GM23338 (cell line): ENCODE measurements around the gene CACNA1C. TPM values are rescaled to one million over a fixed set of nuclear protein-coding genes. Genes with fewer than 3 reads are reported as not detected.

ENCODE experiments used
- ATAC-seq: fragments of 200-7000 bp; cut with Tn5 transposase; 3 replicates; pipeline ENCODE4 v1.9.1; 2020
- DNase-seq: peaks from one replicate; pipeline ENCODE4 v3.0.0-alpha.2; 2015; ENCODE audit warnings: low spot score
- H2AFZ ChIP-seq: fragments of 200-600 bp; sonication (generic); 2 replicates; pipeline ENCODE4 v1.8.0; 2016; ENCODE audit warnings: antibody characterized with exemption, mild to moderate bottlenecking, moderate library complexity
- H3F3A ChIP-seq: fragments of 200-600 bp; sonication (generic); replicated peaks from 2 replicates; pipeline ENCODE4 v1.8.0; 2017; ENCODE audit warnings: antibody characterized with exemption, mixed run types, low read depth
- H3K27ac ChIP-seq: fragments of 200-600 bp; sonication (generic); 2 replicates; pipeline ENCODE4 v1.6.1; 2016; ENCODE audit warnings: low read depth
- H3K27me3 ChIP-seq: fragments of 200-600 bp; sonication (generic); 2 replicates; pipeline ENCODE4 v1.8.0; 2016; ENCODE audit warnings: mild to moderate bottlenecking, mixed run types, moderate library complexity; ENCODE audit not compliant: insufficient read depth
- H3K36me3 ChIP-seq: fragments of 200-600 bp; sonication (generic); 2 replicates; pipeline ENCODE4 v1.8.0; 2016; ENCODE audit warnings: mild to moderate bottlenecking; ENCODE audit not compliant: insufficient read depth
- H3K4me1 ChIP-seq: fragments of 200-600 bp; sonication (generic); 2 replicates; pipeline ENCODE4 v1.8.0; 2016; ENCODE audit warnings: mild to moderate bottlenecking, moderate library complexity; ENCODE audit not compliant: insufficient read depth
- H3K4me2 ChIP-seq: fragments of 200-600 bp; sonication (generic); 2 replicates; pipeline ENCODE4 v1.7.1; 2017; ENCODE audit warnings: mixed run types
- H3K4me3 ChIP-seq: fragments of 200-600 bp; sonication (generic); 2 replicates; pipeline ENCODE4 v1.6.1; 2016; ENCODE audit warnings: mixed run types
- H3K79me2 ChIP-seq: fragments of 200-600 bp; sonication (generic); replicated peaks from 2 replicates; pipeline ENCODE4 v1.8.0; 2017; ENCODE audit warnings: mild to moderate bottlenecking; ENCODE audit not compliant: insufficient read depth
- H3K9me2 ChIP-seq: fragments of 200-600 bp; sonication (generic); 2 replicates; pipeline ENCODE4 v1.8.0; 2017; ENCODE audit not compliant: insufficient read depth
- H4K20me1 ChIP-seq: fragments of 200-600 bp; sonication (generic); replicated peaks from 2 replicates; pipeline ENCODE4 v1.8.0; 2017; ENCODE audit warnings: mild to moderate bottlenecking; ENCODE audit not compliant: insufficient read depth
- H3K27ac Mint-ChIP-seq: 2 replicates; pipeline ENCODE4 v1.8.0; 2020; ENCODE audit warnings: inconsistent platforms, mild to moderate bottlenecking, moderate library complexity, mixed read lengths
- H3K27me3 Mint-ChIP-seq: 3 replicates; pipeline ENCODE4 v1.8.0; 2022; ENCODE audit warnings: low read depth, mild to moderate bottlenecking, moderate library complexity, mixed read lengths, inconsistent platforms; ENCODE audit not compliant: insufficient read depth, poor library complexity
- H3K36me3 Mint-ChIP-seq: 3 replicates; pipeline ENCODE4 v1.8.0; 2021; ENCODE audit warnings: low read depth, mild to moderate bottlenecking, inconsistent platforms, moderate library complexity, mixed read lengths
- H3K4me1 Mint-ChIP-seq: 3 replicates; pipeline ENCODE4 v1.8.0; 2020; ENCODE audit warnings: mild to moderate bottlenecking, inconsistent platforms, mixed read lengths
- H3K4me3 Mint-ChIP-seq: 3 replicates; pipeline ENCODE4 v1.8.0; 2021; ENCODE audit warnings: moderate library complexity, mild to moderate bottlenecking, inconsistent platforms, mixed read lengths
- H3K9me3 Mint-ChIP-seq: 3 replicates; pipeline ENCODE4 v1.8.0; 2020; ENCODE audit warnings: moderate library complexity, mild to moderate bottlenecking, inconsistent platforms, mixed read lengths
- EZH2 ChIP-seq: fragments of 200-600 bp; sonication (generic); IDR thresholded peaks from one replicate; pipeline ENCODE4 v1.8.0; 2017; ENCODE audit warnings: antibody characterized with exemption, mild to moderate bottlenecking, low read depth; ENCODE audit not compliant: unreplicated experiment
- EZH2phosphoT487 ChIP-seq: fragments of 200-600 bp; sonication (generic); IDR thresholded peaks from one replicate; pipeline ENCODE4 v1.8.1; 2018; ENCODE audit warnings: antibody characterized with exemption; ENCODE audit not compliant: unreplicated experiment
- NANOG ChIP-seq: IDR thresholded peaks from 2 replicates; pipeline ENCODE4 v1.6.1; 2016; ENCODE audit warnings: antibody characterized with exemption, borderline replicate concordance
- POLR2AphosphoS5 ChIP-seq: IDR thresholded peaks from 2 replicates; pipeline ENCODE4 v1.6.1; 2016; ENCODE audit warnings: antibody characterized with exemption, low read depth
- STAT1 ChIP-seq: IDR thresholded peaks from one replicate; pipeline ENCODE4 v1.6.1; 2016; ENCODE audit warnings: antibody characterized with exemption; ENCODE audit not compliant: unreplicated experiment
- ZNF114 ChIP-seq: fragments of 250-450 bp; sonication (Bioruptor Pico); IDR thresholded peaks from 2 replicates; pipeline ENCODE4 v1.5.0; 2020; ENCODE audit warnings: mild to moderate bottlenecking, moderate library complexity
- polyA plus RNA-seq: library from polyadenylated mRNA; unstranded; fragments of >200 nt; fragmentation: Nextera tagmentation; extraction: Ambion mirVana; gene quantifications from 2 replicates; pipeline ENCODE4 v1.2.1, GENCODE V29; 2016
- total RNA-seq: library from RNA; depleted of rRNA; stranded (reverse); fragments of >200 nt; shearing (Covaris generic); gene quantifications from 2 replicates; pipeline ENCODE4 v1.2.3, GENCODE V29; 2014
- TF ChIP-seq, protein P1 (sequence below): IDR thresholded peaks from one replicate; pipeline ENCODE4 v1.6.1; 2018; ENCODE audit warnings: antibody characterized with exemption; ENCODE audit not compliant: unreplicated experiment
- TF ChIP-seq, protein P2 (sequence below): IDR thresholded peaks from 2 replicates; pipeline ENCODE4 v1.6.1; 2016; ENCODE audit warnings: antibody characterized with exemption

Gene CACNA1C
- total and polyA plus RNA-seq, 2 experiments from 2014 or later, result 0.78 to 2.1 TPM

DNA sequence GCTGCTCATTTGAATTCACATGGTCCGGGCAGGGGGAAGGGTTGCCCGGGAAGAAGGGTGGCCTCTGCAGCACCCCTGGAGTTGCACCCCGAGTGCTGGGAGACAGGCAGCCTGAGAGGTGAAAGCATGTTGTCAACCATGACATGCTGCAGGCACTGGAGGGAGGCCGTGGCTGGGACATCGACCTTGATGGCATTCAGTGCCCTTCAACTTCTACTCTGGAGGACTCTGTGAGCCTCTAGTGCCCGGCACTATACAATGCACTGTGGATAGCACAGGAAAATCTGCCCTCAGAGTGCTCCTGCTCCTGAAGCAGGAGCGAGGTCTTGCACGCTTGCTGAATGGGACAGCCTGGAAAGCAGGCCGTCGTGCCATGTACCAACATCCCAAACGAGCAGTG is 382.7 kb downstream of the CACNA1C start (continued):
- TF ChIP-seq, protein P1, sequence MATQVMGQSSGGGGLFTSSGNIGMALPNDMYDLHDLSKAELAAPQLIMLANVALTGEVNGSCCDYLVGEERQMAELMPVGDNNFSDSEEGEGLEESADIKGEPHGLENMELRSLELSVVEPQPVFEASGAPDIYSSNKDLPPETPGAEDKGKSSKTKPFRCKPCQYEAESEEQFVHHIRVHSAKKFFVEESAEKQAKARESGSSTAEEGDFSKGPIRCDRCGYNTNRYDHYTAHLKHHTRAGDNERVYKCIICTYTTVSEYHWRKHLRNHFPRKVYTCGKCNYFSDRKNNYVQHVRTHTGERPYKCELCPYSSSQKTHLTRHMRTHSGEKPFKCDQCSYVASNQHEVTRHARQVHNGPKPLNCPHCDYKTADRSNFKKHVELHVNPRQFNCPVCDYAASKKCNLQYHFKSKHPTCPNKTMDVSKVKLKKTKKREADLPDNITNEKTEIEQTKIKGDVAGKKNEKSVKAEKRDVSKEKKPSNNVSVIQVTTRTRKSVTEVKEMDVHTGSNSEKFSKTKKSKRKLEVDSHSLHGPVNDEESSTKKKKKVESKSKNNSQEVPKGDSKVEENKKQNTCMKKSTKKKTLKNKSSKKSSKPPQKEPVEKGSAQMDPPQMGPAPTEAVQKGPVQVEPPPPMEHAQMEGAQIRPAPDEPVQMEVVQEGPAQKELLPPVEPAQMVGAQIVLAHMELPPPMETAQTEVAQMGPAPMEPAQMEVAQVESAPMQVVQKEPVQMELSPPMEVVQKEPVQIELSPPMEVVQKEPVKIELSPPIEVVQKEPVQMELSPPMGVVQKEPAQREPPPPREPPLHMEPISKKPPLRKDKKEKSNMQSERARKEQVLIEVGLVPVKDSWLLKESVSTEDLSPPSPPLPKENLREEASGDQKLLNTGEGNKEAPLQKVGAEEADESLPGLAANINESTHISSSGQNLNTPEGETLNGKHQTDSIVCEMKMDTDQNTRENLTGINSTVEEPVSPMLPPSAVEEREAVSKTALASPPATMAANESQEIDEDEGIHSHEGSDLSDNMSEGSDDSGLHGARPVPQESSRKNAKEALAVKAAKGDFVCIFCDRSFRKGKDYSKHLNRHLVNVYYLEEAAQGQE, result no peak
- no peak for TF ChIP-seq EZH2
- TF ChIP-seq EZH2phosphoT487, result no peak
- TF ChIP-seq, protein P2, sequence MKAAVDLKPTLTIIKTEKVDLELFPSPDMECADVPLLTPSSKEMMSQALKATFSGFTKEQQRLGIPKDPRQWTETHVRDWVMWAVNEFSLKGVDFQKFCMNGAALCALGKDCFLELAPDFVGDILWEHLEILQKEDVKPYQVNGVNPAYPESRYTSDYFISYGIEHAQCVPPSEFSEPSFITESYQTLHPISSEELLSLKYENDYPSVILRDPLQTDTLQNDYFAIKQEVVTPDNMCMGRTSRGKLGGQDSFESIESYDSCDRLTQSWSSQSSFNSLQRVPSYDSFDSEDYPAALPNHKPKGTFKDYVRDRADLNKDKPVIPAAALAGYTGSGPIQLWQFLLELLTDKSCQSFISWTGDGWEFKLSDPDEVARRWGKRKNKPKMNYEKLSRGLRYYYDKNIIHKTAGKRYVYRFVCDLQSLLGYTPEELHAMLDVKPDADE, result no peak
- TF ChIP-seq POLR2AphosphoS5, result no peak
- TF ChIP-seq STAT1, result no peak
- no peak for TF ChIP-seq ZNF114
- no peak for TF ChIP-seq NANOG

DNA sequence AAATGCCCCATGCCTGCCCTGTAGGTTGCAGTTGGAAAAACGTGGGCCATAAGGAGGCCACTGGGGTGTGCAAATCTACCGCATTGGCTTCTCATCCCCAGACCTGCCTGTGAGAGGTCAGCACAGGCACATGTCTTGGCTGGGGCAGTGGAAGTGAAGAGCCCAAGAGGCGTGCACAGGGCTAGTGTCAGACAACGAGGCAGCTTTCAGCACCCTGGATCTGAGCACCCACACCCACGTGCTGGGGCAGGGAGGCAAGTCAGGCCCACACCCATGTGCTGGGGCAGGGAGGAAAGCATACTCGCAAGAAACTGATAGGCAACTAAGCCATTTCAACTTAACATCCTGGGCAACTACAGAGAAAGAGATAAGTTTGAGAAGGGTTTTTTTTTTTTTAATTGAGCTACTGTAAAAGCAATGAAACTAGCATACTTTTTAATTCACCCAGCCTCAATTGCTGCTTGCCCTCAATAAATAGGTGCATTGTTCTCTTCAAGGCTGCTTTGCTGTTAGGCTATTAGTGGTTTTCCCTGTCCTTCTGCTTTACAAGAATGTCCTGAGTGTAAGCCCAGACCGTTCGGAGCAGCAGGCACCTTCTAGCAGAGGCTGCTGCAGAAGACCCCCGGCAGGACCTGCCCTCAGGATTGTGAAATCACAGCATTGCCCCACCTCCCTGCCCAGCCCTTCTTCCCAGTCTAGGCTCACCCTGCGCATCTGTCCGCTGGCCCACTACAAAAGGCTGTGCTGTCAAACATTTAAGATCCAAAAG is 386.7 kb downstream of the CACNA1C start:
- Mint-ChIP-seq H3K9me3 (peaks cover 7% of the 10 kb centered on the region; the same call in 2 of the 3 replicates), H3K27ac (no peak overlapping the region), H3K4me1 (no peaks in the 10 kb centered on the region), H3K36me3 (no peaks in the 10 kb centered on the region), H3K27me3 (peaks cover 5% of the 10 kb centered on the region), H3K4me3 (no peak overlapping the region)
- Histone ChIP-seq H3K27me3 (no peaks in the 10 kb centered on the region), H3K4me3 (no peak overlapping the region), H3K4me2 (no peak overlapping the region), H3K27ac (no peak overlapping the region), H3K79me2 (no peaks in the 10 kb centered on the region), H3K9me2 (0 out of 2 replicates have a peak, but pooled peaks cover 6% of the 10 kb centered on the region), H4K20me1 (no peaks in the 10 kb centered on the region), H3K36me3 (no peaks in the 10 kb centered on the region), H3K4me1 (no peaks in the 10 kb centered on the region), H3F3A (no peaks in the 10 kb centered on the region), H2AFZ (no peak overlapping the region)
- DNase-seq (no peak), ATAC-seq (no peak)
- TF ChIP-seq NANOG (no peak), ZNF114 (no peak), STAT1 (no peak)

DNA sequence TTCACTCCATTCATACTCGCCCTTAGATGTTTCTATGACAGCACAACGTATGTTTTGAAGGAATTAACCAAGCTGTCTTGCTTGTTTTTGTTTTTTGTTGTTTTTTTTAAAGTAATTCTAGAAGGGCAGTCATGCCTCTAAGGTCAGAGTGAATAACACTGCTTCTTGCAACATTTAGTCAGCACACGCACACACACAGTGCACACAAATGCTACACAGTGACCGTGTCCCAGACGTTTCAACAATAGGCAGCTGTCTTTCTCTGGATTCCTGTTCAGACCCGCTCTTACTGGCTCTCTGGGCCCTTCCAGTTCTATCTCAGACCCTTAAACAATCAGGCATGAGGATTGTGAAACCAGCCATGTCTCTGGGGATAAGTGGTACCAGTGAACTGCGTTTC is 391.0 kb downstream of the CACNA1C start:
- H3K4me3 Mint-ChIP-seq, result no peak overlapping the region
- H3K27ac ChIP-seq, result no peak overlapping the region
- H3K27me3 Mint-ChIP-seq, result peaks cover 5% of the 10 kb centered on the region
- H3K36me3 ChIP-seq, result no peaks in the 10 kb centered on the region
- no peak for DNase-seq
- H4K20me1 ChIP-seq, result no peaks in the 10 kb centered on the region
- no peak overlapping the region for H3K4me2 ChIP-seq
- ATAC-seq, result no peak
- H3K27ac Mint-ChIP-seq, result no peak overlapping the region
- H3K36me3 Mint-ChIP-seq, result no peaks in the 10 kb centered on the region
- H3K79me2 ChIP-seq, result no peaks in the 10 kb centered on the region
- H3K4me1 ChIP-seq, result no peaks in the 10 kb centered on the region
- H3F3A ChIP-seq, result no peaks in the 10 kb centered on the region
- H3K4me3 ChIP-seq, result no peak overlapping the region
- no peaks in the 10 kb centered on the region for H3K27me3 ChIP-seq
- H3K9me2 ChIP-seq, result 0 out of 2 replicates have a peak, but pooled peaks cover 6% of the 10 kb centered on the region
- no peaks in the 10 kb centered on the region for H3K4me1 Mint-ChIP-seq
- no peak overlapping the region for H2AFZ ChIP-seq
- H3K9me3 Mint-ChIP-seq, result no peaks in the 10 kb centered on the region
- TF ChIP-seq, protein P1, result no peak
- TF ChIP-seq ZNF114 (no peak), EZH2phosphoT487 (no peak)
